Stomach (tissue), 9 donors: Measurements from ENCODE around the gene PCDHB1. TPM values are rescaled to one million over a fixed set of nuclear protein-coding genes. Genes with fewer than 3 reads are reported as not detected.

ENCODE experiments used
- DNase-seq, 2 donors: peaks; one replicate each; pipeline versions ENCODE4 v3.0.0 to v3.0.0-alpha.2; 2013 to 2019
- H3K27ac ChIP-seq, 5 donors: fragments of 200-600 bp in 4 of 5; sonication (generic) in 4 of 5; one replicate each; pipeline ENCODE4 v1.5.1; 2013 to 2019; ENCODE audit warnings: mild to moderate bottlenecking in 1 of 5, moderate library complexity in 1 of 5
- H3K27me3 ChIP-seq, 3 donors: fragments of 200-600 bp; sonication (generic); one replicate each; pipeline ENCODE4 v1.5.1; 2017 to 2019; ENCODE audit warnings: mixed run types in 1 of 3
- H3K36me3 ChIP-seq, 4 donors: fragments of 200-600 bp; sonication (generic); 1 replicate in 3 of 4; 2 replicates in 1 of 4; pipeline ENCODE4 v1.5.1; 2016 to 2019
- H3K4me1 ChIP-seq, 4 donors: fragments of 200-600 bp; sonication (generic); one replicate each; pipeline ENCODE4 v1.5.1; 2016 to 2019
- H3K4me3 ChIP-seq, 4 donors: fragments of 200-600 bp; sonication (generic) in 3 of 4; one replicate each; pipeline ENCODE4 v1.5.1; 2016 to 2019; ENCODE audit warnings: mild to moderate bottlenecking in 1 of 4
- H3K9me3 ChIP-seq, 4 donors: fragments of 200-600 bp; sonication (generic); one replicate each; pipeline ENCODE4 v1.5.1; 2016 to 2019
- CTCF ChIP-seq, 7 experiments: fragments of 450-650 bp in 4 of 7; fragments of 200-600 bp in 3 of 7; sonication (generic) in 3 of 7; IDR thresholded peaks; one replicate each; pipeline ENCODE4 v1.5.1; 2016 to 2019; ENCODE audit warnings: antibody characterized with exemption in 7 of 7, control low read depth in 2 of 7, mild to moderate bottlenecking in 1 of 7
- EP300 ChIP-seq: sonication (generic); formaldehyde crosslinking; IDR thresholded peaks from one replicate; pipeline ENCODE4 v1.6.1; 2017; ENCODE audit warnings: antibody characterized with exemption
- POLR2A ChIP-seq, 4 donors: fragments of 450-650 bp; IDR thresholded peaks; one replicate each; pipeline ENCODE4 v1.6.1; 2016; ENCODE audit warnings: antibody characterized with exemption in 4 of 4, control low read depth in 2 of 4, mild to moderate bottlenecking in 1 of 4, moderate library complexity in 1 of 4
- POLR2AphosphoS5 ChIP-seq, 3 donors: sonication (generic); formaldehyde crosslinking; IDR thresholded peaks; one replicate each; pipeline ENCODE4 v1.6.1; 2016; ENCODE audit warnings: antibody characterized with exemption in 3 of 3
- WGBS, 5 donors: extraction: QIAGEN DNeasy Blood & Tissue Kit in 3 of 5; methylation state at CpG; one replicate each; pipeline versions ENCODE4 v1.1.5 to v1.1.7; 2013 to 2018; 5-methylcytosine and 5-hydroxymethylcytosine counted together
- intact Hi-C: fragments of 100-400 bp; cut with DNase I; formaldehyde crosslinking; loops from one replicate; pipeline ENCODE4 v1.15.1; 2023; ENCODE audit warnings: low total_unique reads
- polyA plus RNA-seq, 3 donors: library from polyadenylated mRNA; stranded (reverse); fragments of 200-250 nt; gene quantifications; one replicate each; pipeline ENCODE4 v1.2.3, GENCODE V29; 2013
- total RNA-seq, 5 donors: library from RNA; depleted of rRNA; stranded (reverse); fragments of >200 nt; gene quantifications; one replicate each; pipeline versions ENCODE4 v1.1.0 to v1.2.3, GENCODE V29; 2014 to 2016
- donor health status: healthy with polysubstance abuse.
- donor health status: Bipolar disorder and iron deficiency.
- donor health status: healthy.

PCDHB1 gene
- total and polyA plus RNA-seq, 8 donors: under 0.01 to 0.37 (median 0.03) TPM; not detected in 5

GRCh38 chr5:141002605-141002965 lies 48.6 kb upstream of the PCDHB1 start:
- H3K4me3 ChIP-seq: no peak overlapping the region
- DNase-seq: no peak
- H3K27me3 ChIP-seq: peaks cover 0 to 6% (median 0%) of the 10 kb centered on the region in 3 donors
- H3K4me1 ChIP-seq: peaks cover 0 to 15% (median 12%) of the 10 kb centered on the region in 4 donors
- intact Hi-C loops: no loop called here
- H3K27ac ChIP-seq: no peak overlapping the region
- no peaks in the 10 kb centered on the region for H3K9me3 ChIP-seq
- WGBS, 5 donors: 47 to 55% (median 52%) methylated on average over 3 of the region's 3 CpGs
- TF ChIP-seq POLR2AphosphoS5 (IDR thresholded peaks at IDR 0.05) (no peak), EP300 (no peak), CTCF (IDR thresholded peaks at IDR 0.05) (no peak), POLR2A (IDR thresholded peaks at IDR 0.05) (no peak)
- no peaks in the 10 kb centered on the region for H3K36me3 ChIP-seq

- H3K27me3 ChIP-seq: peaks cover 0 to 6% (median 0%) of the 10 kb centered on the region in 3 donors
- WGBS, 5 donors: 78 to 96% (median 90%) methylated on average over 3 of the region's 3 CpGs
- intact Hi-C loops: no loop called here
- no peak for DNase-seq
- H3K36me3 ChIP-seq: no peaks in the 10 kb centered on the region
- no peaks in the 10 kb centered on the region for H3K9me3 ChIP-seq
- H3K4me1 ChIP-seq: peaks cover 0 to 15% (median 12%) of the 10 kb centered on the region in 4 donors
- no peak for TF ChIP-seq CTCF (IDR thresholded peaks at IDR 0.05)
- no peak for TF ChIP-seq POLR2AphosphoS5 (IDR thresholded peaks at IDR 0.05)
- TF ChIP-seq POLR2A (IDR thresholded peaks at IDR 0.05): no peak
- no peak for TF ChIP-seq EP300
- no peak overlapping the region for H3K4me3 ChIP-seq
- H3K27ac ChIP-seq: no peak overlapping the region
Observed at GRCh38 chr5:141003031-141003430, 48.1 kb upstream of the PCDHB1 start.

DNA sequence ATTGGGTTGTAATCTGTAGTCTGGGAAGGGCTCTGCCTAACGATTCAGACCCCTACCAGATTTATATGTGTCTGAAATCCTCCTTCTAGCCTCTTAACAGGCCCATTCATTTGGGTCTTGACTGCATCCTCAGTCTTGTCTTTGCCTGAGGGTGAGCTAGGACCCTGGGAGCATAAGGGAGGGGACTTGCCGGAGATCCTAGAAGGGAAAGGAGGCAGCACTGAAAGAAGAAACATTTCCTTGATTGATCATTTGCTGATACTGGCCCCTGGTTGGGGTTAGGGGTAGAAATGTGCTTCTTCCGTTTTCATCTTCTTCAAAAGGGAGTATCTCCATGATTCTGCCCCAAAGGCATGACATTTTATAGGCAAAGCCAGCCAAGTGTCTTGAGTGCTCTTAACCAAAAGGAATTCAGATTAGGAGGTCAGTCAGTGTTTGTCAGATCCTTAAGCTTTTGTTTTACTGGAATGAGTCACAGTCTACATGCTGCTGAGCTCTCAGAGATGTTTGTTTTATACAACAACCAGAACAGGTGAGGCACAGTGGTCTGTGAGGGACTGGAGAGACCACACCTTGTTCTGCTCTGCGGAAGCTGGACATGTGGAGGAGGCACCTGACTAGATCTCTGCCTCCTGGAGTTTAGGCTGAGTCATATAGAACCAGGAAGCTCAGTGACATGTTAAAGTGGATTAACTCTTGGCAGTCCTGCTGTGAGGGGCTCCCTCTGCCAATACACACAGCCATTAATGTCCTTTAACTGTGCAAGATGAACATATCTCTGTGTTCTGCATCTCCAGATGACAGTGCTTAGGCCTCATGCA lies 47.2 kb upstream of the PCDHB1 start:
- DNase-seq: peak; percentile 17 to 42
- peaks cover 0 to 6% (median 0%) of the 10 kb centered on the region in 3 donors for H3K27me3 ChIP-seq
- peak in 2 of 3 donors; percentile 45 to 75 for TF ChIP-seq POLR2AphosphoS5 (IDR thresholded peaks at IDR 0.05)
- no peak for TF ChIP-seq POLR2A (IDR thresholded peaks at IDR 0.05)
- no peaks in the 10 kb centered on the region for H3K9me3 ChIP-seq
- H3K27ac ChIP-seq: peak overlapping the region in 3 of 5 donors; percentile 41 to 63 (median 63)
- WGBS, 5 donors: 27 to 45% (median 28%) methylated on average over 4 of the region's 4 CpGs
- H3K36me3 ChIP-seq: no peaks in the 10 kb centered on the region
- H3K4me3 ChIP-seq: no peak overlapping the region
- intact Hi-C loops: no loop called here
- H3K4me1 ChIP-seq: peaks cover 0 to 15% (median 12%) of the 10 kb centered on the region in 4 donors

DNA sequence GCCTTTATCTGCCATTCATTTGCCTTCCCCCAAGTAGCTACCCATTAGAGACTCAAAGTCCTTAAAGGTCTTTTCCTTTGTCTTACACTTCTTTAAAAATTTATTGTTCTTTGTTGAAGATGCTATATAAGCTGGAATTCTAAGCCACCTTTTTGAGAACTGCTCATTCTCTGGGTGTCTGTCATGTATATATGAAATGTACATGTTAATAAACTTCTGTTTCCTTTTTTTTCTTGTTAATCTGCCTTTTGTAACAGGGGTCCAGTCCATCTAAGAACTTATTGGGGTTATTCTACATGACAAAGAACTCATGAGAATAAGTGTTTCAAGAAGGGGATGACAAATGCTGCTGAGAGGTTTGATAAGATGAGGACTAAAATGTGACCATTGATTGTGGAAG lies 43.4 kb upstream of the PCDHB1 start:
- H3K27me3 ChIP-seq: no peaks in the 10 kb centered on the region
- no peak overlapping the region for H3K4me3 ChIP-seq
- TF ChIP-seq POLR2A (IDR thresholded peaks at IDR 0.05) (no peak), CTCF (IDR thresholded peaks at IDR 0.05) (no peak), EP300 (no peak), POLR2AphosphoS5 (IDR thresholded peaks at IDR 0.05) (no peak)
- DNase-seq: no peak
- intact Hi-C loops: no loop called here
- H3K36me3 ChIP-seq: peaks cover 0 to 14% (median 0%) of the 10 kb centered on the region in 4 donors
- peaks cover 0 to 10% (median 2%) of the 10 kb centered on the region in 4 donors for H3K4me1 ChIP-seq
- H3K9me3 ChIP-seq: no peaks in the 10 kb centered on the region
- H3K27ac ChIP-seq: no peak overlapping the region
